K562 (cell line): ENCODE measurements around the gene HOXD13. TPM values are rescaled to one million over a fixed set of nuclear protein-coding genes. Genes with fewer than 3 reads are reported as not detected.

Source experiments
- ATAC-seq: fragments of 200-7000 bp; cut with Tn5 transposase; 3 replicates; pipeline ENCODE4 v1.9.1; 2020; ENCODE audit warnings: moderate library complexity
- BruUV-seq: library from RNA; stranded (reverse); fragments of 400-500 nt; replicated peaks from 2 replicates; lab custom pipeline; 2021; lab: Mats Ljungman, UMichigan
- CTCF ChIA-PET: fragments of 300-600 bp; formaldehyde crosslinking; extraction: SDS; loops from one replicate; lab custom pipeline; 2021; ENCODE audit warnings: low intra/inter-chr PET ratio; lab: Yijun Ruan, JAX
- POLR2A ChIA-PET: fragments of 300-600, 350-650 bp; sonication (Branson Sonifier 250); formaldehyde crosslinking; extraction: SDS; loops from one replicate; lab custom pipeline; 2021; ENCODE audit warnings: antibody characterized with exemption, inconsistent platforms; lab: Yijun Ruan, JAX
- DNase-seq, 4 experiments: peaks; one replicate each; pipeline versions ENCODE4 v3.0.0 to v3.0.0-alpha.2; 2011 to 2018; ENCODE audit warnings: low spot score in 3 of 4, mixed read lengths in 3 of 4; ENCODE audit errors: extremely low read depth in 1 of 4
- FAIRE-seq: peaks from 2 replicates; lab custom pipeline; 2011; peaks lifted over from hg19 to GRCh38; lab: Jason Lieb, UNC
- H2AFZ ChIP-seq: 2 replicates; pipeline ENCODE4 v1.6.0; 2011; ENCODE audit warnings: low read depth, low read length, control low read depth, inconsistent platforms
- H3K27ac ChIP-seq: fragments of 200-600 bp; 3 replicates; pipeline ENCODE4 v1.8.0; 2011; ENCODE audit warnings: low read depth, mild to moderate bottlenecking, control low read depth, inconsistent platforms, low read length, moderate library complexity, mixed read lengths; ENCODE audit errors: extremely low read depth
- H3K27me3 ChIP-seq, 2 experiments: fragments of 300-600 bp in 1 of 2; 2 replicates in 1 of 2; 3 replicates in 1 of 2; pipeline versions ENCODE4 v1.6.0 to v1.8.0; 2011; ENCODE audit warnings: inconsistent platforms in 2 of 2, low read length in 2 of 2, mild to moderate bottlenecking in 1 of 2, mixed read lengths in 1 of 2, moderate library complexity in 1 of 2; ENCODE audit not compliant: control insufficient read depth in 2 of 2, insufficient read depth in 2 of 2
- H3K36me3 ChIP-seq: fragments of 300-600 bp; 3 replicates; pipeline ENCODE4 v1.8.0; 2011; ENCODE audit warnings: mild to moderate bottlenecking, low read length, inconsistent platforms; ENCODE audit not compliant: control insufficient read depth, insufficient read depth
- H3K4me1 ChIP-seq, 2 experiments: fragments of 200-600 bp in 1 of 2; replicated peaks in 1 of 2; 2 replicates in 1 of 2; 3 replicates in 1 of 2; pipeline versions ENCODE4 v1.5.1 to v1.8.0; 2011; ENCODE audit warnings: inconsistent platforms in 2 of 2, low read length in 2 of 2, mild to moderate bottlenecking in 1 of 2, mixed read lengths in 1 of 2, moderate library complexity in 1 of 2; ENCODE audit not compliant: control insufficient read depth in 2 of 2, insufficient read depth in 2 of 2
- H3K4me2 ChIP-seq: 2 replicates; pipeline ENCODE4 v1.6.1; 2011; ENCODE audit warnings: low read length, control low read depth, inconsistent platforms, mixed read lengths; ENCODE audit not compliant: insufficient read depth
- H3K4me3 ChIP-seq: fragments of 200-600 bp; sonication (generic), shearing (Covaris generic); 2 replicates; pipeline ENCODE4 v1.5.1; 2016; ENCODE audit warnings: control low read depth, inconsistent platforms
- H3K79me2 ChIP-seq: fragments of 200-600 bp; 3 replicates; pipeline ENCODE4 v1.8.0; 2011; ENCODE audit warnings: low read length, inconsistent platforms; ENCODE audit not compliant: control insufficient read depth, insufficient read depth
- H3K9ac ChIP-seq, 2 experiments: 2 replicates each; pipeline versions ENCODE4 v1.6.0 to v1.6.1; 2011; ENCODE audit warnings: low read depth in 2 of 2, low read length in 2 of 2, control low read depth in 1 of 2, inconsistent platforms in 1 of 2, mild to moderate bottlenecking in 1 of 2, mixed read lengths in 1 of 2; ENCODE audit not compliant: insufficient read depth in 1 of 2
- H3K9me1 ChIP-seq: one replicate; pipeline ENCODE4 v1.6.0; 2011; ENCODE audit warnings: inconsistent platforms, mild to moderate bottlenecking, low read length, moderate library complexity; ENCODE audit not compliant: control insufficient read depth, insufficient read depth
- H3K9me3 ChIP-seq: replicated peaks from 2 replicates; pipeline ENCODE4 v1.5.1; 2011; ENCODE audit warnings: low read depth, low read length, inconsistent platforms; ENCODE audit not compliant: control insufficient read depth, insufficient read depth
- H4K20me1 ChIP-seq: replicated peaks from 2 replicates; pipeline ENCODE4 v1.6.1; 2011; ENCODE audit warnings: low read length, inconsistent platforms, mixed read lengths; ENCODE audit not compliant: control insufficient read depth, insufficient read depth
- PCBP1 ChIP-seq: fragments of 200-400 bp; formaldehyde crosslinking; IDR thresholded peaks from 2 replicates; pipeline ENCODE4 v1.6.1; 2018; ENCODE audit warnings: mild to moderate bottlenecking, low read depth, low read length; ENCODE audit not compliant: poor library complexity, severe bottlenecking
- TAF15 ChIP-seq: fragments of 200-400 bp; formaldehyde crosslinking; IDR thresholded peaks from 2 replicates; pipeline ENCODE4 v1.6.1; 2017; ENCODE audit warnings: mild to moderate bottlenecking, low read depth, low read length, moderate library complexity
- WGBS: fragments of 100-300 bp; shearing (Covaris generic); methylation state at CpG from one replicate; pipeline ENCODE4 v1.1.6; 2016; ENCODE audit warnings: low coverage, mixed read lengths; ENCODE audit not compliant: insufficient coverage; ENCODE audit errors: missing lambda C conversion rate; 5-methylcytosine and 5-hydroxymethylcytosine counted together
- in situ Hi-C: fragments of 300-500 bp; cut with MboI; formaldehyde crosslinking; loops from 4 replicates; pipeline ENCODE4 v1.15.0; 2018; ENCODE audit warnings: inconsistent platforms, mixed read lengths
- intact Hi-C: fragments of 100-400 bp; cut with micrococcal nuclease; formaldehyde crosslinking; loops from 2 replicates; pipeline ENCODE4 v1.14.2; 2022
- polyA plus RNA-seq, 8 experiments: library from polyadenylated mRNA; depleted of rRNA in 4 of 8; stranded (reverse) in 5 of 8; unstranded in 3 of 8; fragments of >200 nt; fragmentation: Nextera tagmentation in 2 of 8; fragmentation: Illumina TruSeq in 1 of 8; extraction: Ambion mirVana in 2 of 8; extraction: Trizol in 1 of 8; gene quantifications; 2 replicates each; pipeline versions ENCODE4 v1.2.1 to v1.2.3, GENCODE V29; 2011 to 2014; ENCODE audit warnings: inconsistent platforms in 1 of 8, missing spikeins in 1 of 8
- total RNA-seq, 7 experiments: library from RNA; depleted of rRNA in 6 of 7; stranded (reverse); fragments of >200 nt in 6 of 7; fragmentation: Illumina TruSeq in 2 of 7; extraction: Trizol in 2 of 7; gene quantifications; 2 replicates each; pipeline versions ENCODE4 v1.2.1 to v1.2.3, GENCODE V29; 2011 to 2021; ENCODE audit warnings: low replicate concordance in 1 of 7

The HOXD13 gene
- total and polyA plus RNA-seq, 9 of the 15 experiments (the other 6 are each of a cell fraction or from before 2014, with no cell fraction given), result 0.03 to 0.04 TPM; not detected in 7

DNA sequence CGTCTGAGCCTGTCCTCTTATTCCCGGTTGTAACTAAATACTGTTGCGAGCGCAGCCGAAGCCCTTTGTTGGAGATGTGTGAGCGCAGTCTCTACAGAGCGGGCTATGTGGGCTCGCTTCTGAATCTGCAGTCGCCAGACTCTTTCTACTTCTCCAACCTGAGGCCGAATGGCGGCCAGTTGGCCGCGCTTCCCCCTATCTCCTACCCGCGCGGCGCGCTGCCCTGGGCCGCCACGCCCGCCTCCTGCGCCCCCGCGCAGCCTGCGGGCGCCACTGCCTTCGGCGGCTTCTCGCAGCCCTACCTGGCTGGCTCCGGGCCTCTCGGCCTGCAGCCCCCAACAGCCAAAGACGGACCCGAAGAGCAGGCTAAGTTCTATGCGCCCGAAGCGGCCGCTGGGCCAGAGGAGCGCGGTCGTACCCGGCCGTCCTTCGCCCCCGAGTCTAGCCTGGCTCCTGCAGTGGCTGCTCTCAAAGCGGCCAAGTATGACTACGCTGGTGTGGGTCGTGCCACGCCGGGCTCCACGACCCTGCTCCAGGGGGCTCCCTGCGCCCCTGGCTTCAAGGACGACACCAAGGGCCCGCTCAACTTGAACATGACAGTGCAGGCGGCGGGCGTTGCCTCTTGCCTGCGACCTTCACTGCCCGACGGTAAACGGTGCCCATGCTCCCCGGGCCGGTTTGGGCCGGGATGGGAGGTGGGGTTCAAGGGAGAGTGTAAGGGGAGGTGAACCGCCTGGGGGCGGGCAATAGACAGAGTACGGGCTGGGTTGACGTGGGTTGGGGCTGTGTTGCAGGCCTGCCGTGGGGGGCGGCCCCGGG is 7.4 kb downstream of the HOXD13 start, which contains the start of gene HOXD12:
TSS of gene HOXD12 (plus strand) at position 68 of the 819 bp plus-strand sequence. CDS start at position 75, 7 bp downstream.
- in situ Hi-C loops, result loop anchor here (5.0 to 25.0 kb wide), 2 partner anchors 738 to 1063 kb away; no protein-coding TSS in a partner anchor
- peaks cover 16% of the 10 kb centered on the region; the same call in 1 of the 2 replicates for H4K20me1 ChIP-seq
- TF ChIP-seq TAF15, result no peak
- TF ChIP-seq PCBP1, result peak; percentile 29
- TF ChIP-seq, all 486 proteins: peak for 1
- DNase-seq, result no peak
- 27% methylated on average over 68 of the region's 70 CpGs for WGBS
- Histone ChIP-seq H3K9me3 (no peaks in the 10 kb centered on the region), H3K9me1 (no peaks in the 10 kb centered on the region), H3K27me3 (peaks cover 78 to 83% of the 10 kb centered on the region in 2 experiments), H2AFZ (no peak within 1 kb of the TSS), H3K4me3 (no peak within 1 kb of the TSS), H3K4me1 (peaks cover 8 to 31% of the 10 kb centered on the region in 2 experiments), H3K4me2 (no peak within 1 kb of the TSS), H3K36me3 (no peaks in the 10 kb centered on the region), H3K27ac (no peak within 1 kb of the TSS), H3K79me2 (no peaks in the 10 kb centered on the region), H3K9ac (no peak within 1 kb of the TSS)
- no TSS peak for BruUV-seq
- no peak for FAIRE-seq
- CTCF ChIA-PET, result no interaction called here
- POLR2A ChIA-PET, result no interaction called here
- no peak for ATAC-seq
- intact Hi-C loops, result loop anchor here (5.0 kb wide), 4 partner anchors 223 to 1353 kb away; no protein-coding TSS in a partner anchor

DNA sequence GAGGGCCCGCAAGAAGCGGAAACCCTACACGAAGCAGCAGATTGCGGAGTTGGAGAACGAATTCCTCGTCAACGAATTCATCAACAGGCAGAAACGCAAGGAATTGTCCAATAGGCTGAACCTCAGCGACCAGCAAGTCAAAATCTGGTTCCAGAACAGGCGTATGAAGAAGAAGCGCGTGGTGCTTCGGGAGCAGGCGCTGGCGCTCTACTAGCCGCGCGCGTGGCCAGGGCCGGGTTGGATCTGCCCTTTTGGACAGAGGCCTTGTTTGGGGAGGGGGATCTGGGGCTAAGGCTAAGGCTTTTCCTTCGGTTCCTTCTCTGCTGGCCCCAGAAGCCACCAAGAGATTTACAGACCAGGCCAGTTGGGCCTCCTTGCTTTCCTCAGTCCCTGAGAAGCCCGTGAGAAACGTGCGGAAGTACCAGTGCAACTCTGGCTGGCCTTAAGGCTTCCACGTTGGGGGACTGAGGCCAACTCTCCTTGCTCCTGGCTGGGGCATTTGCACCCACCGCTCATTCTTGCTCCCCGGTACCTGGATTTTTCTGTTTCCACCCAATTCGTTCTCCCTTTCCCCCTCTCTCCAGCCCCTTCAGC is 8.1 kb downstream of the HOXD13 start:
- CTCF ChIA-PET, result no interaction called here
- no peak overlapping the region for H3K4me3 ChIP-seq

More for the DNA sequence above, 8.1 kb downstream of the HOXD13 start:
- Histone ChIP-seq H3K27ac (no peak overlapping the region), H3K4me1 (peaks cover 8 to 31% of the 10 kb centered on the region in 2 experiments), H4K20me1 (peaks cover 16% of the 10 kb centered on the region; the same call in 1 of the 2 replicates), H2AFZ (no peak overlapping the region), H3K79me2 (no peaks in the 10 kb centered on the region), H3K9me1 (no peaks in the 10 kb centered on the region), H3K9ac (no peak overlapping the region), H3K9me3 (no peaks in the 10 kb centered on the region), H3K4me2 (no peak overlapping the region), H3K27me3 (peaks cover 72 to 84% of the 10 kb centered on the region in 2 experiments), H3K36me3 (no peaks in the 10 kb centered on the region)
- no TSS peak for BruUV-seq
- intact Hi-C loops, result no loop called here
- no peak for FAIRE-seq
- in situ Hi-C loops, result no loop called here
- POLR2A ChIA-PET, result no interaction called here
- 24% methylated on average over 28 of the region's 28 CpGs for WGBS
- ATAC-seq, result no peak
- no peak for DNase-seq
